Colonic mucosa (tissue), 4 donors: ENCODE results near the gene GRP. TPM values are rescaled to one million over a fixed set of nuclear protein-coding genes. Genes with fewer than 3 reads are reported as not detected.

Experiments used
- DNase-seq: peaks from one replicate; pipeline ENCODE4 v3.0.0-alpha.2; 2020
- H3K27ac ChIP-seq: fragments of 200-600 bp; one replicate; pipeline ENCODE4 v1.8.0; 2021
- H3K27me3 ChIP-seq: fragments of 200-600 bp; one replicate; pipeline ENCODE4 v1.8.0; 2021
- H3K36me3 ChIP-seq: fragments of 200-600 bp; one replicate; pipeline ENCODE4 v1.8.0; 2021
- H3K4me1 ChIP-seq: fragments of 200-600 bp; one replicate; pipeline ENCODE4 v1.8.0; 2021; ENCODE audit warnings: mild to moderate bottlenecking
- H3K4me3 ChIP-seq: fragments of 200-600 bp; one replicate; pipeline ENCODE4 v1.8.0; 2021
- H3K9ac ChIP-seq, 2 donors: one replicate each; pipeline ENCODE4 v1.7.0; 2013; ENCODE audit warnings: control low read depth in 2 of 2, low read depth in 2 of 2, low read length in 2 of 2
- H3K9me3 ChIP-seq: fragments of 200-600 bp; one replicate; pipeline ENCODE4 v1.8.0; 2021
- intact Hi-C: fragments of 100-400 bp; cut with DNase I; formaldehyde crosslinking; loops from one replicate; pipeline ENCODE4 v1.14.1; 2022
- total RNA-seq, 2 donors: library from RNA; stranded (reverse); fragmentation: NEBNext Ultra II Directional in 1 of 2; extraction: Animal tissue kit (Norgen Biotek cat#: 25700) in 1 of 2; gene quantifications; one replicate each; pipeline ENCODE4 v1.2.1, GENCODE V29; 2021
- TF ChIP-seq, protein P1 (sequence below): fragments of 200-600 bp; IDR thresholded peaks from one replicate; pipeline ENCODE4 v1.8.0; 2022; ENCODE audit warnings: antibody characterized with exemption, mild to moderate bottlenecking
- donor health status: healthy.
- donor health status: DM: no; HTN: no; CAD: no.
- donor health status: DM: no; HTN: no; CAD: no.

The GRP gene
- total RNA-seq, 2 donors from 2014 or later = not detected

DNA sequence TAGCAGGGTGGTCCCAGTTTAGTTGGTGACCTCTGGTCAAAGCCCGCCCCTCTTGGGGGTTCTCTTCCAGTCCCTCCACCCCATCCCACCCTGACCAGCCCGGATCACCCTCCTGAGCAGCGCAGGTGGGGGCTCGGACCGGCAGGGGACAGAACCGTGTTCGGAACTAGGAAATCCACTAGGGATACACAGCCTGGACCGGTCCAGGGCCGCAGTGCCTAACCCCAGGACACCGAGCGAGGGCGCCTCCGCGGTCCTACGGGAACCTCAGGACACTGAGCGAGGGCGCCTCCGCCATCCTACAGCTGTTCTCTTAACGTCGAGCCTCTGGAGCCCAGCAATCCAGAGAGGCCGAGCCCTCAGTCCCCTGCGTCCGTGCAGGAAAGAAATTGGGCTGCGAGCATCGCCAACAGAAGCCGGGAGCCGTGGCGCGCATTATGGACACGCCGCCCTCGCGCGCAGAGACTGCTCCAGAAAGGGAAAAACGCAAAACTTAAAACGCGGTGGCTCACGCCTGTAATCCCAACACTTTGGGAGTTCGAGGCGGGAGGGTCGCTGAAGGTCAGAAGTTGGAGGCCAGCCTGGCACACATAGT lies 44.8 kb downstream of the GRP start:
- DNase-seq = no peak
- Histone ChIP-seq H3K36me3 (no peaks in the 10 kb centered on the region), H3K27me3 (peaks cover 66% of the 10 kb centered on the region), H3K9ac (no peak overlapping the region), H3K9me3 (no peaks in the 10 kb centered on the region), H3K27ac (no peak overlapping the region), H3K4me3 (no peak overlapping the region), H3K4me1 (no peaks in the 10 kb centered on the region)
- TF ChIP-seq, protein P1, sequence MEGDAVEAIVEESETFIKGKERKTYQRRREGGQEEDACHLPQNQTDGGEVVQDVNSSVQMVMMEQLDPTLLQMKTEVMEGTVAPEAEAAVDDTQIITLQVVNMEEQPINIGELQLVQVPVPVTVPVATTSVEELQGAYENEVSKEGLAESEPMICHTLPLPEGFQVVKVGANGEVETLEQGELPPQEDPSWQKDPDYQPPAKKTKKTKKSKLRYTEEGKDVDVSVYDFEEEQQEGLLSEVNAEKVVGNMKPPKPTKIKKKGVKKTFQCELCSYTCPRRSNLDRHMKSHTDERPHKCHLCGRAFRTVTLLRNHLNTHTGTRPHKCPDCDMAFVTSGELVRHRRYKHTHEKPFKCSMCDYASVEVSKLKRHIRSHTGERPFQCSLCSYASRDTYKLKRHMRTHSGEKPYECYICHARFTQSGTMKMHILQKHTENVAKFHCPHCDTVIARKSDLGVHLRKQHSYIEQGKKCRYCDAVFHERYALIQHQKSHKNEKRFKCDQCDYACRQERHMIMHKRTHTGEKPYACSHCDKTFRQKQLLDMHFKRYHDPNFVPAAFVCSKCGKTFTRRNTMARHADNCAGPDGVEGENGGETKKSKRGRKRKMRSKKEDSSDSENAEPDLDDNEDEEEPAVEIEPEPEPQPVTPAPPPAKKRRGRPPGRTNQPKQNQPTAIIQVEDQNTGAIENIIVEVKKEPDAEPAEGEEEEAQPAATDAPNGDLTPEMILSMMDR = no peak
- intact Hi-C loops = no loop called here

DNA sequence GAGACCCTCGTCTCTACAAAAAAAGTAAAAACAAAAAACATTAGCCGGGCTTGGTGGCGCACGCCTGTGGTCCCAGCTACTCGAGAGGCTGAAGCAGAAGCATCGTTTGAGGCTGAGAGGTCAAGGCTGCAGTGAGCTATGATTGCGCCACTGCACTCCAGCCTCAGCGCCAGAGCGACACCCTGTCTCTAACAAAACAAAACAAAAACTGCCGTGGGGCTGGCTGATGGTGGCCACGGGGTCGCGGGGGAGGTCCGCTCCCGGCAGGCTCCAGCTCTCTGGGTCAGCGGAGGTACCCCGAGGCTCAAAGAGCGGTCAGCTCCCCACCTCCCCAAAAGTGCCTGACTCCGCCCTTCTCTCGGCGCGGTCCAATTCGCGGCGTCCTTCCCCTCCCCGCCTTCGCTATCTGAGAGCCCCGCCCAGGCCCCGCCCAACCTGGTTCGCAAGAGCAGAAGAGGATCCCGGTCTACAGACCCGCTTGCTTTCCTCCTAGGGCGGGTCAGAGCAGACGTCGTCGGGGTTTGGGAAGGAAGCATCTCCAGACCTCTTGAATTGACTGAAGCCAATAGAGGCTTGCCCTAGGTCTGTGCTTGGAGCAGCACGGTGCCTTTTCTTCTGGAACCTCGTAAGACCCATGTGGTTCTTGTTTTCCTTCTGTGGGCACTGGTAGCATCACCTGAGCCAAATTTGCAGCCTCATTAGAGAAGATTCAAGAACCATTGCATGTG lies 45.5 kb downstream of the GRP start:
- H3K27me3 ChIP-seq = peaks cover 72% of the 10 kb centered on the region
- peak overlapping the region; percentile 16 for H3K4me3 ChIP-seq
- H3K4me1 ChIP-seq = no peaks in the 10 kb centered on the region
- no peaks in the 10 kb centered on the region for H3K9me3 ChIP-seq
- intact Hi-C loops = no loop called here
- H3K9ac ChIP-seq = no peak overlapping the region
- DNase-seq = no peak
- no peaks in the 10 kb centered on the region for H3K36me3 ChIP-seq
- TF ChIP-seq, protein P1 = no peak
- H3K27ac ChIP-seq = no peak overlapping the region

DNA sequence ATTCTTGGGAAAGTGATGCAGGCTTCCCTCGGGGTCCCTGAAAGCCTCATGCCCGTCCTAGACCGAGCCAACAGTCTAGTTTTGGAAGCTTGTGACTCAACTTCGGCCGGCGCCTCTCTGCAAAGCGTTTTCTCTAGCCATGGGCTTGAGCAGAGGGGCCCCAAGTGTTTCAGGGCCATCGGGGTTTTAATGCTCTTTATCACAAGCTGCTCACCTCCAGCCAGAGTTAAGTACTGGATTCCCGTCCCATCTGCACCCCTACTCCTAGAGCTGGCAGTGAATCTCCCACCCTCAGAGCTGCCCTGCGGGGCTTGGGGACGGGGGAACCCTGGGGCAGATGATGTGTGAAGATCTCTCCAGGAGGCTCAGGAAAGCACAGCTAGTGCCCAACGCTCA lies 46.0 kb downstream of the GRP start:
- intact Hi-C loops = no loop called here
- Histone ChIP-seq H3K27ac (no peak overlapping the region), H3K9ac (no peak overlapping the region), H3K27me3 (peaks cover 78% of the 10 kb centered on the region), H3K9me3 (no peaks in the 10 kb centered on the region), H3K36me3 (no peaks in the 10 kb centered on the region), H3K4me3 (no peak overlapping the region), H3K4me1 (no peaks in the 10 kb centered on the region)
- DNase-seq = no peak
- TF ChIP-seq, protein P1 = no peak

DNA sequence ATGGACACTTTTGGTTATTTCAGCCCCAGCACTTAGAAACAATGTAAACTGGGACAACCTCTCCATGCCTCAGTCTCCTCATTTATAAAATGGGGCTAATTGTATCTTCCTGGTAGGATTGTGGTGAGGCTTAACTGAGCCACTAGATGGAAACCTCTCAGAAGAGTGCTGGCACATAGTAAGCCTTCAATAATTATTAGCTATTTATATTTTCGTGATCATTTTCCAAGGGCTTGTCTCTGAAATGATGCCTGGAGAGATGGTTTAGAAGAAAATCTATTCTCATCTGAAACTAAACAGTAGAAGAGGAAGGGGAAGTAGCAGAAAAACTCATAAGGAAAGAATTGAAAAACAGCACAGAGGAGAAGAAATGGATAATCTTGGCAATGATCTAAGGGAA lies 46.5 kb downstream of the GRP start:
- DNase-seq = no peak
- H3K9ac ChIP-seq = no peak overlapping the region
- no peak overlapping the region for H3K27ac ChIP-seq
- H3K27me3 ChIP-seq = peaks cover 83% of the 10 kb centered on the region
- H3K9me3 ChIP-seq = no peaks in the 10 kb centered on the region
- H3K4me3 ChIP-seq = no peak overlapping the region
- no peaks in the 10 kb centered on the region for H3K36me3 ChIP-seq
- intact Hi-C loops = no loop called here
- H3K4me1 ChIP-seq = no peaks in the 10 kb centered on the region
- TF ChIP-seq, protein P1 = no peak

DNA sequence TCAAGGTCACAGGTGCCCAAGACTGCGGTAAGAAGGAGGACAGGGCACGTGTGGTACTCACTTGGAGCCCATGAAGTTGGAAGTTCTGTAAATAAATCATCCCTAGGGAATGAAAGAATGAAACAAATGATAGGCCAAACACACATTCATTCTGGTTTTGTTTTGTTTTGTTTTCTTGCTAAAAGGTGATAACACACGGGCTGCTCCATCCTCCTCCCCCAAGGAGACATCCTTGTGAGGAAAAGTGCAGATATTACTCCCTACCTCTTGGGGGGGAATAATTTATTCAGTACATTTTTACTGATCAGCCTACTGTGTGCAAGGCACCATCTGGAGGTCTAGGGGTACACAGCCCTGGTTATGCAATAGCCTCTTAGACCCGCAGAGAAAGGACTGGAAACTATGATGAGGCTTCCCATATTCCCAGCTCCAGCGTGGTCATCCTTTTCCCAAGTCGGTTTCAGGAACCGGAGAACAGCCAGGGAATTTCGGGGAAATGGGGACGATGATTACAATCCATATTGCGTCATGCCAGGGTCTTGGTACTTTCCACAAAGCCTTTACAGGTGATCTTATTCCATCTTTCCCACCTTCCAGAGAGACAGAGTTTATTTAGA lies 47.0 kb downstream of the GRP start:
- Histone ChIP-seq H3K9me3 (no peaks in the 10 kb centered on the region), H3K9ac (no peak overlapping the region), H3K36me3 (no peaks in the 10 kb centered on the region), H3K27ac (no peak overlapping the region), H3K4me1 (no peaks in the 10 kb centered on the region), H3K27me3 (peaks cover 88% of the 10 kb centered on the region), H3K4me3 (no peak overlapping the region)
- intact Hi-C loops = no loop called here
- TF ChIP-seq, protein P1 = no peak
- no peak for DNase-seq
